ENCODE measurements around the gene ITPRIPL2.

GRCh38 chr16:19109288-19109664 lies 4.5 kb upstream of the ITPRIPL2 start:
- TF ChIP-seq, protein P1, sequence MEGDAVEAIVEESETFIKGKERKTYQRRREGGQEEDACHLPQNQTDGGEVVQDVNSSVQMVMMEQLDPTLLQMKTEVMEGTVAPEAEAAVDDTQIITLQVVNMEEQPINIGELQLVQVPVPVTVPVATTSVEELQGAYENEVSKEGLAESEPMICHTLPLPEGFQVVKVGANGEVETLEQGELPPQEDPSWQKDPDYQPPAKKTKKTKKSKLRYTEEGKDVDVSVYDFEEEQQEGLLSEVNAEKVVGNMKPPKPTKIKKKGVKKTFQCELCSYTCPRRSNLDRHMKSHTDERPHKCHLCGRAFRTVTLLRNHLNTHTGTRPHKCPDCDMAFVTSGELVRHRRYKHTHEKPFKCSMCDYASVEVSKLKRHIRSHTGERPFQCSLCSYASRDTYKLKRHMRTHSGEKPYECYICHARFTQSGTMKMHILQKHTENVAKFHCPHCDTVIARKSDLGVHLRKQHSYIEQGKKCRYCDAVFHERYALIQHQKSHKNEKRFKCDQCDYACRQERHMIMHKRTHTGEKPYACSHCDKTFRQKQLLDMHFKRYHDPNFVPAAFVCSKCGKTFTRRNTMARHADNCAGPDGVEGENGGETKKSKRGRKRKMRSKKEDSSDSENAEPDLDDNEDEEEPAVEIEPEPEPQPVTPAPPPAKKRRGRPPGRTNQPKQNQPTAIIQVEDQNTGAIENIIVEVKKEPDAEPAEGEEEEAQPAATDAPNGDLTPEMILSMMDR (conservative IDR thresholded peaks at IDR 0.05; ENCODE audit: low read depth, low read length): no peak
- no peak for TF ChIP-seq EZH2 (IDR thresholded peaks at IDR 0.05; ENCODE audit: low read length, unreplicated experiment)
